DMS53 treated with DMSO at 0.1 percent for 48 hours (cell line): ENCODE results near the gene CCDC157.
A peak's percentile ranks its signal among the peaks of the same experiment; 100 is the strongest.
"Not testable (repeated sequence)": the region's sequence is repeated elsewhere in the genome, so short reads cannot be mapped to it uniquely, and the experiment has no call there.

ENCODE experiments used
- DNase-seq: peaks from one replicate; lab custom pipeline; 2025; ENCODE audit not compliant: unreplicated experiment; lab: John Stamatoyannopoulos, UW

CCDC157 gene

DNA sequence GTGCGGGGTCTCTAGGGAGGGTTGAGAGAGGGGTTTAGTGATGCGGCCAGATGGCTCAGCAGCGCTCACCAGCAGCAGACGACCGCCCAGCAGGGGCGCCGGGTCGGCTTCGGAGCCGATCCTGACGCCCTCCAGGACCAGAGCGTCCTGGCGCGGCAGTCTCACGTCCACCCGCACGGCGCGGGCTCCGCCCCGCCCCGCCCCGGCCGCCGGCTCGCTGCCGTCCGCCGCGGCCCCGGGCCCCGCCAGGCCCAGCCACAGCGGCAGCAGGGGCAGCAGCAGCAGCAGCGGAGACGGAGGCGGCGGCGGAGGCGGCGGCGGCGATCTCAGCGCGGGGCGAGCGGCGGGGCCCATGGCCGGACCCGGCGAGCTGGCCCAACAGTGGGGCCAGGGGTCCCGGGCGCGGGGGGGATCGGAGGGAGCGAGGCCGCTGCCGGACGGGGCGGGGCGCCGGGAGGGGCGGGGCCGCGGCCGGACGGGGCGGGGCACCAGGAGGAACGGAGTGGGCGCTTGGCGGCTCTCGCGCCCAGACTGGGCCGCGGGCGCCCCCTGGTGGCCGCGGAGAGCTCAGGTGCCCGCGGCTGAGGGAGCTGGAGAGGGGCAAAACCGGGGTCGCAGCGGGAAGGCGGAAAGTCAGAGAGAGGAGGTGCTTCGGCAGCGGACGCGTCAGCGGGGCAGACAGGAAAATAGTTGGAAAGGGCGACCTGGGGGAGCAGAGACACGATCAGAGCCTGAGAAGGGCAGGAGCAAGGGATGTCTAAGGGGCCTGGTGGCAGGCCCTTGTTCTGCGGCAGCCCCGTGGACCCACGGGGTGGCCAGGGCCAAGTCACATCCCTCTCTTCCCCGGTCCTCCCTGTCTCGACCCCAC lies 30.4 kb downstream of the CCDC157 start, which contains the start of gene RNF215:
RNF215 (minus strand) TSS at position 452 of the 868 bp plus-strand sequence; CDS start at position 354, 98 bp downstream.
- no peak for DNase-seq

DNA sequence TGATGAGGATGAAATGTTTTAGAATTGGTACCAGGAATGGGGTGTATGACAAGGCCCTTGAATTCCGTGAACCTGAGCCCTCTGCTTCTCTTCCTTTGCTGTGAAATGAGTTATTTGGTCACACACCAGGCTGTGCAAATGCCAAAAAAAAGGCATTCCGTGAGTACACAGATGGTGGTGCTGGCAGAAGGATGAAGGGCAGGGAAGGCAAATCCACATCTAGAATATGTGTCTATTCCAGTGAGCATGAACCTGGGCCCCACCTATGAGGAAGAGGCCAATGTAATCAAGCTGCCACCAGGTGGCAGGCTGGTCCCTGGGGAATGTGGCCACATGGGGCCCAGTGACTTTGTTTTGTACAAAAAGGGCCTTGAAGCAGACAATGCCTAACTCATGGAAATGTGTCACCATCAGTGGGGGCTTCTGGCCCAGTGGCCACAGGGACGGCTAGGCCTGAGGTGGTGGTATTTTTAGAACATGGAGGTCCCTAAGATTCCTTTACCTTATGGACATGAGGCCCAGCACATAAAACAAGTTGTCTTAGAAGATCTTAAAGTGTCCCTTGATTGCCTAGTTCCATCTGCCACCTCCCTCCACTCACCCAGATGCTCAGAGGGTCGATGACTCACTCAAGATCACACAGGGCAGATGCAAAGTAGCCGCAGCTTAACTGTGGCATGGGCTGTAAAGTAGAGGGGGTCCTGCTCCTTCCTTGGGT lies 34.3 kb downstream of the CCDC157 start:
- peak; percentile 43 for DNase-seq

- DNase-seq: no peak
Measured at GRCh38 chr22:30392661-30393321, 36.0 kb downstream of the CCDC157 start.

DNA sequence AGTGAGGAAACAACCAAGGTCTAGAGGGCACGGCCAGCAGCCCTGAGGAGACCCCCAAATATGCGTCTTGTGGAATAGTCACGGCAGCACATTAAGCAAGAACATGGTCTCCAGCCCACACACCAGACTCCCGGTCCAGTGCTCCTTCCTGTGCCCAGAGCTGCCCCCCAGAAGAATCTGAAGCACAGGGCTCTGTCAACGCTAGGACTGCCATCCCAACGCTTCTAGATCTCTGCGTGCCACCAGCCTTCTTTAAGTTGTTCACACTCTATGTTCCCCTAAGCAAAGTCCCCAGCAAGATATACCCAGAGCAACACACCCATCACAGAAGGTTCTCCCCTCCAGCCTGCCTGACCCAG lies 36.5 kb downstream of the CCDC157 start:
- DNase-seq: no peak

DNA sequence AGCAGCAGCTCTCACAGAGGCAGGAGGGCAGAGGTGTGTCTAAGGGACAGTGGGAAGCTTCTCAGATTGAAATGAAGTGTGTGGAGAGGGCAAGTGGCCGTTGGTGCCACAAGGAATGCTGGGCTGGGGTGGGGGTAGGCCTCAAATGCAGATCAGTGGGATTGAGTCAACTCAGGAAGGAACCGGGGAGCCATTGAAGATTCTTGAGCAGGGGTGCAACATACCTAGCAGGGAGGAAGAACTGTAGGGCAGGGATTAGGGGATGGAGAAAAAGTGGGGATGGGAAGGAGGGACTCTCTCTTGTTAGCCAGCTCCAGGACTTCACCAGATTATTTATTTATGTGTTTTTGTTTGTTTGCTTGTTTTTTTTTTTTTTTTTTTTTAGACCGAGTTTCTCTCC lies 37.1 kb downstream of the CCDC157 start:
- DNase-seq: no peak

DNA sequence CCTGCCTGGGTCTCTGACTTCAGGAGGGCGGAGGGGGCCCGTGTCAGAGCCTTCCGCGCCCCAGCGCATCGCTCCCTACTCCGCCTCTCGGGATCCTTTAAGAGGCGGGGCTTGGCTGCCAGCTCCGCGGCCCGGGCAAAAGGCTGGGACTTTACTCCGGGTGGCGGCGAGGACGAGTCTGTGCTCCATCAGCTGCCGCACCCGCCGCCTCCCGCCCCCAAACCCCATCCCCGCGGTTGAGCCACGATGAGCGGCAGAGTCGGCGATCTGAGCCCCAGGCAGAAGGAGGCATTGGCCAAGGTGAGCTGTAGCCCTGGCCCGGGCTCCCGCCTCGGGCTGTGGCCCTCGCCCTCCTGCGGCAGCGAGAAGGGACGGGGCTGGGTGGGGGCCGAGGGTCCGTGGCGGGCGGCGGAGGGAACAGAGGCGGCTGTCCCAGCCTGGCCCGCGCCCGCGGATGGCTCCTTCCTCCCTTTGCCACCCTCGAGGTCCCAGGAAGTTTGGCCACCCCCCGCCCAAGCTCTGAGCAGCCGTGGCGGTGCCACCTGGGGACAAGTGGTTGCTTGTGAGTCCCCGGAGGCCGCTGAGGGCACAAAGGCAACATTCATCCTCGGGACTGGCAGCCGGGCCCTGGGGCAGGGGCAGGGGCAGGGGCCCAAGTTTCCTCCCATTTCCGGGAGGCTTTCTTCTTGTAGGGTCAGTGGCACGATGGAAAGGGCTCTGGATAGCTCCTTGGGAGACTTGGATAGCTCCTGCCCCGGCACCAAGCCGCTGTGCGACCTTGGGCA lies 40.3 kb downstream of the CCDC157 start, which contains the start of gene SEC14L2:
SEC14L2 (plus strand) TSS at position 148 of the 785 bp plus-strand sequence; CDS start at position 247, 99 bp downstream.
- peak; percentile 2 for DNase-seq

- DNase-seq: no peak
Measured at GRCh38 chr22:30397656-30398635, 41.1 kb downstream of the CCDC157 start.

GRCh38 chr22:30398685-30399680 lies 42.2 kb downstream of the CCDC157 start:
- DNase-seq: no peak

- DNase-seq: no peak
Measured at GRCh38 chr22:30399718-30400117, 42.9 kb downstream of the CCDC157 start.

DNA sequence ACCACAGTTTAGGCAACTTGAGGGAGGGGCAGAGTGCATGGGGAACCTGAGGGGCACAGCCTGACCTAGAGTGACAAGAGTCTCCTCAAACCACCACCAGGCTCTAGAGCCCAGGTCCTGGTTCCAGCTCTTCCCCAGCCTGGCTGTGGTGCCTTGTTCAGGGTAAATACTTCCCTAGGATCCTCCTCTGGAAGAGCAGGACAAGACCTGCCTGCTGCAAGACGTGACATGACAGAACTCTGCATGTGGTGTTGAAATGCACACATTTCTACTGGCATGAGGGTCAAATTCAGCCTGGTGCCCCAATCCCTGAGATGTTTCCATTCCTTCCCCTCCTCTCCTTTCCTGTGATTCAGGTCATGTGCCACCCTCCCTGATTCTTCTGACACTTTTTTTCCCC lies 43.4 kb downstream of the CCDC157 start:
- no peak for DNase-seq

DNA sequence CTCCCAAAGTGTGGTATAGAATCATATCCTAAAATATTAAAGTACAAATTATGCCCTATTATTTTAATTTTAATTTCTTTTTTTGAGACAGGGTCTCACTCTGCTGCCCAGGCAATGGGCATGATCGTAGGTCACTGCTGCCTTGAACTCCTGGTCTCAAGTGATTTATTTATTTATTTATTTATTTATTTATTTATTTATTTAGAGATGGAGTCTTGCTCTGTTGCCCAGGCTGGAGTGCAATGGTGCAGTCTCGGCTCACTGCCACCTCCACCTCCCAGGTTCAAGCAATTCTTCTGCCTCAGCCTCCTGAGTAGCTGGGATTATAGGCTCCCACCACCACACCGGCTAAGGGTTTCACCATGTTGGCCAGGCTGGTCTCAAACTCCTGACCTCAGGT lies 44.2 kb downstream of the CCDC157 start:
- DNase-seq: not testable (repeated sequence)

DNA sequence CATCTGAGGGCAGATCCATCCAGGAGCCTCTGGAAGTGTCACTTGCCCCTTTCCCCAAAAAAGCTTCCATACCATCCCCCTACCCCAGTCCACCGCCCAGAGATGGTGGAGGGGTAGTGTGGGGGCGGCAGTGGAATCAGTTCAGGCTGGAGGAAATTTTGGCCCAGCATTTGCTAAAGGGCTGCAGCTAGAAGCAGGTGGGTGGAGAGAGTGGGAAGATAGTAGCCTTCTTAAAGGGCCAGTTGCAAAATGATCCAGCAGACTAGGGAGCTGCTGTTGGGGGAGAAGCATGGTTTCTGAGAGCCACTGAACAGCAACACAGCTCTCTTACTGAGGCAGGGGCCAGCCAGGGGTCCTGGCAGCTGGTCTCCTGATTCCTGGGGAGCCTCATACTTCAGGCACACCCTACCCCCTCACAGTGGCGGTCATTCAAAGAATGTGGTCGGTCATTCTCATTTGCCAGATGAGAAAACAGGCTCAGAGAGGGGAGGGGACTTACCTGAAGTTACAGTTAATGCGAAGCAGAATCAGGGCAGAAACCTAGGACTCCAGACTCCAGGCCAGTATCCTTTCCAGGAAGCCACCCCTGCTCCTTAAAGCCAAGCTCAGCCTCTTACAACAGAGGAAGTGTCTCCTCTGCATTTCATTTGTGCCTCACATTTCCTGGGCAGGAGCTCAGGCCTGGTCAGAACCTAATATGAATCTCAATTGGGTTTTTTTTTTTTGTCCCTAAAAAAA lies 45.4 kb downstream of the CCDC157 start:
- no peak for DNase-seq

DNA sequence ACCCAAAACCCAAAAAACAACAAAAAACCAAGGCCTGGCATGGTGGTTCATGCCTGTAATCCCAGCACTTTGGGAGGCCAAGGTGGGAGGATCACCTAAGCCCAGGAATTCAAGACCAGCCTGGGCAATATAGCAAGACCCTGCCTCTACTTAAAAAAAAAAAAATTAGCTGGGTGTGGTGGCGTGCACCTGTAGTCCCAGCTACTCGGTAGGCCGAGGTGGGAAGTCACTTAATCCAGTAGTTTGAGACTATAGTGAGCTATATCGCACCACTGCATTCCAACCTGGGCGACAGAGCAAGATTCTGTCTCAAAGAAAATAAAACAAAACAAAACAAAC lies 45.9 kb downstream of the CCDC157 start:
- DNase-seq: not testable (repeated sequence)

- no peak for DNase-seq
Measured at GRCh38 chr22:30404307-30404706, 47.5 kb downstream of the CCDC157 start.

GRCh38 chr22:30405731-30406130 lies 48.9 kb downstream of the CCDC157 start:
- DNase-seq: no peak

- no peak for DNase-seq
Measured at GRCh38 chr22:30406400-30406799, 49.6 kb downstream of the CCDC157 start.

DNA sequence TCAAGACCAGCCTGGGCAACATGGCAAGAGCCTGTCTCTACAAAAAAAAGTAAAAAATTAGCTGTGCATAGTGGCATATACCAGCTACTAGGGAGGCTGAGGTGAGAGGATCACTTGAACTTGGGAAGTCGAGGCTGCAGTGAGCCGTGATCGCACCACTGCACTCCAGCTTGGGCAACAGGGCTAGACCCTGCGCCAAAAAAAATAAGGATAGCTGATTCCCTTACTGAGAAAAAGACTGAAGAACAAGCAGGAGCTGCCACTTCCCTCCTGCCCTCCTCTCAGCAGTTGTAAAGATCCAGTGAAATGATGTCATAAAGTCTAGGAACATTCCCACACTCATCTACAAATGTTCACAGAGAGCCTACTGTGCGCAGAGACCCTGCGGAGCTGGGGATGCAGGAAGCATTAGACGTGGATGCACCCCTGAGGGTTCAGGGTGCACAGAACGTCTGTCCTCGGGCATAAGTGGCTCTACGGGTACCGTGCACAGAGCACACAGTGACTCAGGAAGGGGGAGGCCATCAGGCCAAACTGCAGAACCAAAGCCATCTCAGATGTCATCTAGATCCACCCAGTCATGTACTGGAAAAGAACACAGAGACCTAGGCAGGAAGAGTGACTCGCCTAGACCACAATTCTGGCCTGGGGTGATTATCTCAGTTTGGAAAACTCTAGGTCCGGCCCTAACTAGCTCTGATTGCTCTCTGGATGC lies 51.7 kb downstream of the CCDC157 start:
- DNase-seq: no peak
